IgD-negative memory B cell (primary cell): ENCODE measurements around the gene CSTF3. TPM values are rescaled to one million over a fixed set of nuclear protein-coding genes. Genes with fewer than 3 reads are reported as not detected.
"Not testable (repeated sequence)": the region's sequence is repeated elsewhere in the genome, so short reads cannot be mapped to it uniquely, and the experiment has no call there.

Source experiments
- H3K27ac Mint-ChIP-seq, 3 donors: one replicate each; pipeline ENCODE4 v1.8.0; 2020 to 2022; ENCODE audit warnings: mild to moderate bottlenecking in 3 of 3, mixed read lengths in 3 of 3, moderate library complexity in 1 of 3
- H3K27me3 Mint-ChIP-seq: one replicate; pipeline ENCODE4 v1.8.0; 2021; ENCODE audit warnings: mixed read lengths
- H3K36me3 Mint-ChIP-seq: one replicate; pipeline ENCODE4 v1.8.0; 2020; ENCODE audit warnings: mild to moderate bottlenecking, mixed read lengths
- H3K4me1 Mint-ChIP-seq, 3 donors: one replicate each; pipeline ENCODE4 v1.8.0; 2020 to 2022; ENCODE audit warnings: mixed read lengths in 3 of 3, mild to moderate bottlenecking in 1 of 3
- H3K4me3 Mint-ChIP-seq, 4 donors: one replicate each; pipeline ENCODE4 v1.8.0; 2020 to 2022; ENCODE audit warnings: mild to moderate bottlenecking in 4 of 4, mixed read lengths in 4 of 4, moderate library complexity in 3 of 4
- H3K9me3 Mint-ChIP-seq, 3 donors: one replicate each; pipeline ENCODE4 v1.8.0; 2020 to 2021; ENCODE audit warnings: mixed read lengths in 3 of 3, mild to moderate bottlenecking in 1 of 3
- polyA plus RNA-seq: library from polyadenylated mRNA; unstranded; fragments of 300-500 nt; fragmentation: Illumina TruSeq; gene quantifications from one replicate; pipeline ENCODE4 v1.2.3, GENCODE V29; 2021

Gene CSTF3
- polyA plus RNA-seq, 1 donor from 2014 or later = 10.9 TPM

- Mint-ChIP-seq H3K4me3 (no peak overlapping the region), H3K27ac (no peak overlapping the region), H3K36me3 (no peaks in the 10 kb centered on the region), H3K4me1 (no peaks in the 10 kb centered on the region), H3K9me3 (no peaks in the 10 kb centered on the region), H3K27me3 (no peaks in the 10 kb centered on the region)
Observed at GRCh38 chr11:33135768-33136443, 25.4 kb downstream of the CSTF3 start.

- Mint-ChIP-seq H3K9me3 (no peaks in the 10 kb centered on the region), H3K27me3 (no peaks in the 10 kb centered on the region), H3K4me3 (no peak overlapping the region), H3K36me3 (no peaks in the 10 kb centered on the region), H3K27ac (no peak overlapping the region), H3K4me1 (no peaks in the 10 kb centered on the region)
Observed at GRCh38 chr11:33135216-33135615, 26.1 kb downstream of the CSTF3 start.

- H3K27me3 Mint-ChIP-seq = no peaks in the 10 kb centered on the region
- H3K4me1 Mint-ChIP-seq = no peaks in the 10 kb centered on the region
- no peaks in the 10 kb centered on the region for H3K9me3 Mint-ChIP-seq
- no peak overlapping the region for H3K4me3 Mint-ChIP-seq
- H3K27ac Mint-ChIP-seq = peak overlapping the region in 1 of 3 donors; percentile 10
- H3K36me3 Mint-ChIP-seq = no peaks in the 10 kb centered on the region
Observed at GRCh38 chr11:33134276-33134675, 27.0 kb downstream of the CSTF3 start.

GRCh38 chr11:33133761-33134160, 27.5 kb downstream of the CSTF3 start:
- peaks cover 1% of the 10 kb centered on the region for H3K36me3 Mint-ChIP-seq
- H3K4me1 Mint-ChIP-seq = peaks cover 0 to 2% (median 1%) of the 10 kb centered on the region in 3 donors
- no peak overlapping the region for H3K4me3 Mint-ChIP-seq
- H3K27me3 Mint-ChIP-seq = no peaks in the 10 kb centered on the region
- H3K27ac Mint-ChIP-seq = no peak overlapping the region
- H3K9me3 Mint-ChIP-seq = no peaks in the 10 kb centered on the region

GRCh38 chr11:33132510-33132909, 28.8 kb downstream of the CSTF3 start:
- Mint-ChIP-seq H3K4me1 (peaks cover 0 to 8% (median 5%) of the 10 kb centered on the region in 3 donors), H3K27ac (no peak overlapping the region), H3K9me3 (no peaks in the 10 kb centered on the region), H3K4me3 (no peak overlapping the region), H3K36me3 (peaks cover 1% of the 10 kb centered on the region), H3K27me3 (no peaks in the 10 kb centered on the region)

GRCh38 chr11:33128739-33129138, 32.5 kb downstream of the CSTF3 start:
- H3K4me1 Mint-ChIP-seq = peaks cover 0 to 8% (median 5%) of the 10 kb centered on the region in 3 donors
- H3K27me3 Mint-ChIP-seq = no peaks in the 10 kb centered on the region
- H3K4me3 Mint-ChIP-seq = no peak overlapping the region
- no peak overlapping the region for H3K27ac Mint-ChIP-seq
- H3K9me3 Mint-ChIP-seq = no peaks in the 10 kb centered on the region
- peaks cover 5% of the 10 kb centered on the region for H3K36me3 Mint-ChIP-seq

GRCh38 chr11:33125611-33126010, 35.7 kb downstream of the CSTF3 start:
- Mint-ChIP-seq H3K27ac (no peak overlapping the region), H3K9me3 (no peaks in the 10 kb centered on the region), H3K27me3 (no peaks in the 10 kb centered on the region), H3K36me3 (peaks cover 5% of the 10 kb centered on the region), H3K4me1 (peaks cover 0 to 8% (median 5%) of the 10 kb centered on the region in 3 donors), H3K4me3 (no peak overlapping the region)

GRCh38 chr11:33125025-33125424, 36.3 kb downstream of the CSTF3 start:
- no peaks in the 10 kb centered on the region for H3K9me3 Mint-ChIP-seq
- no peak overlapping the region for H3K27ac Mint-ChIP-seq
- no peaks in the 10 kb centered on the region for H3K27me3 Mint-ChIP-seq
- H3K4me1 Mint-ChIP-seq = peaks cover 0 to 8% (median 5%) of the 10 kb centered on the region in 3 donors
- peaks cover 5% of the 10 kb centered on the region for H3K36me3 Mint-ChIP-seq
- no peak overlapping the region for H3K4me3 Mint-ChIP-seq

GRCh38 chr11:33122696-33123095, 38.6 kb downstream of the CSTF3 start:
- H3K4me3 Mint-ChIP-seq, H3K27me3 Mint-ChIP-seq, H3K27ac Mint-ChIP-seq, H3K4me1 Mint-ChIP-seq, H3K36me3 Mint-ChIP-seq, H3K9me3 Mint-ChIP-seq: not testable (repeated sequence)

GRCh38 chr11:33116535-33116934, 44.7 kb downstream of the CSTF3 start:
- Mint-ChIP-seq H3K36me3 (peaks cover 1% of the 10 kb centered on the region), H3K27me3 (no peaks in the 10 kb centered on the region), H3K4me3 (no peak overlapping the region), H3K9me3 (no peaks in the 10 kb centered on the region), H3K4me1 (no peaks in the 10 kb centered on the region), H3K27ac (no peak overlapping the region)

GRCh38 chr11:33110083-33110482, 51.2 kb downstream of the CSTF3 start:
- Mint-ChIP-seq H3K36me3 (peaks cover 4% of the 10 kb centered on the region), H3K9me3 (no peaks in the 10 kb centered on the region), H3K4me1 (no peaks in the 10 kb centered on the region)

GRCh38 chr11:33109294-33109895, 51.9 kb downstream of the CSTF3 start:
- Mint-ChIP-seq H3K27ac (no peak overlapping the region), H3K27me3 (no peaks in the 10 kb centered on the region), H3K4me3 (no peak overlapping the region), H3K9me3 (no peaks in the 10 kb centered on the region), H3K36me3 (peaks cover 6% of the 10 kb centered on the region), H3K4me1 (no peaks in the 10 kb centered on the region)

More at GRCh38 chr11:33110083-33110482, 51.2 kb downstream of the CSTF3 start:
- no peaks in the 10 kb centered on the region for H3K27me3 Mint-ChIP-seq
- no peak overlapping the region for H3K4me3 Mint-ChIP-seq
- H3K27ac Mint-ChIP-seq = no peak overlapping the region

GRCh38 chr11:33103836-33104235, 57.4 kb downstream of the CSTF3 start:
- H3K4me1 Mint-ChIP-seq = no peaks in the 10 kb centered on the region
- H3K36me3 Mint-ChIP-seq = peaks cover 19% of the 10 kb centered on the region
- no peaks in the 10 kb centered on the region for H3K9me3 Mint-ChIP-seq
- H3K27ac Mint-ChIP-seq = no peak overlapping the region
- no peaks in the 10 kb centered on the region for H3K27me3 Mint-ChIP-seq
- no peak overlapping the region for H3K4me3 Mint-ChIP-seq

- peaks cover 6% of the 10 kb centered on the region for H3K36me3 Mint-ChIP-seq
- no peaks in the 10 kb centered on the region for H3K27me3 Mint-ChIP-seq
- H3K9me3 Mint-ChIP-seq = no peaks in the 10 kb centered on the region
- H3K4me1 Mint-ChIP-seq = no peaks in the 10 kb centered on the region
- H3K27ac Mint-ChIP-seq = no peak overlapping the region
- H3K4me3 Mint-ChIP-seq = no peak overlapping the region
Observed at GRCh38 chr11:33094157-33094556, 67.1 kb downstream of the CSTF3 start.

- H3K4me1 Mint-ChIP-seq = no peaks in the 10 kb centered on the region
- H3K36me3 Mint-ChIP-seq = peaks cover 4% of the 10 kb centered on the region
- H3K9me3 Mint-ChIP-seq = no peaks in the 10 kb centered on the region
- no peak overlapping the region for H3K4me3 Mint-ChIP-seq
- no peak overlapping the region for H3K27ac Mint-ChIP-seq
- no peaks in the 10 kb centered on the region for H3K27me3 Mint-ChIP-seq
Observed at GRCh38 chr11:33089776-33090175, 71.5 kb downstream of the CSTF3 start.

- H3K27me3 Mint-ChIP-seq = no peaks in the 10 kb centered on the region
- H3K27ac Mint-ChIP-seq = no peak overlapping the region
- no peaks in the 10 kb centered on the region for H3K9me3 Mint-ChIP-seq
- H3K4me3 Mint-ChIP-seq = no peak overlapping the region
- H3K36me3 Mint-ChIP-seq = peaks cover 4% of the 10 kb centered on the region
- no peaks in the 10 kb centered on the region for H3K4me1 Mint-ChIP-seq
Observed at GRCh38 chr11:33086017-33086416, 75.3 kb downstream of the CSTF3 start.
